NCI-H510A treated with DMSO at 0.1 percent for 48 hours (cell line): ENCODE results near the gene GPR160.

Experiments used
- DNase-seq: peaks from one replicate; lab custom pipeline; 2025; lab: John Stamatoyannopoulos, UW

The GPR160 gene

GRCh38 chr3:170027233-170028102 lies 10.3 kb upstream of the GPR160 start:
- DNase-seq = no peak

DNA sequence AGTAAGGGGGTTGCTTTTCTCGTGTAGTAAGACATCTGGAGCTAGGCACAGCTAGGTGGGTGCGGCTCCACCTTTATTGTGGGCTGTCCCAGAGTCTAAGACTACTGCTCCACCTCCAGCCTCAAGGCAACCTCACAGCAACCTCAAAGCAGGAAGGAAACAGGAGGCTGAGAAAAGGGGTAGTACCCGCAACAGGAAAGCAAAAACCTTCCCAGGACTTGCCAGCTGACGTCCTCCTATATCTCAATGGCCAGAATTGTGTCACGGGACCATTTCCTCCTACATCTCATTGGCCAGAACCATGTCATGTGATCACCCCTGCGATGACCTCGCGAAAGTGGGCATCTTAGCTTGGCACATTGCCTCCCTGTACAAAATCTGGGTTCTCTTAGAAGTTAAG lies 4.3 kb upstream of the GPR160 start:
- no peak for DNase-seq

DNA sequence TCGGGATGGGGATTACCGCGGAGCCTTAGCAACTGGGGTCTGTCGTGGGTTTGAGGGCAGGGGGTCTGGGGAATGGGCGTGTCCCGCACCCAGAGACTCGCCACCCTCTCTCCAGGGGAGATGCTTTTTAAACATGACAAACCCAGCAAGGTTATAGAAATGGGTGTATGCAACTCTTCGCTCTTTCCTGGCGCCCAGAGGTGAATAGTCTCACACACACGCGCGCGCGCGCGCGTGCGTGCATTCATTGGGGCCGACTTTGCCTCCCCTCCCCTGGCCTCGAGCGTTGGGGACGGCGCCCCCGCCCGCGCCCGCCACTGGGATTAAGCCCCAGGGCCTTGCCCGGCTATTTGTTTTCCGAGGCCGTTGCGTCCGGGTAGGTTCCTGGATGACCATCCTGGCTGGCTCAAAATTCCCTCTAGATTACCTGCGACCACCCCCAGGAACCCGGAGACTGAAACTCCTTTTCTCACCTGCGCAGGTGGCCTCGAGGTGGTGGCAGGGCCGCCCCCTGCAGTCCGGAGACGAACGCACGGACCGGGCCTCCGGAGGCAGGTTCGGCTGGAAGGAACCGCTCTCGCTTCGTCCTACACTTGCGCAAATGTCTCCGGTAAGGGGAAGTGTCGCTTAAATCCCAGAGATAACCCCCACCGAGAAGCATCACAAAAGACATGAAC lies 777 bp downstream of the GPR160 start:
- peak; percentile 53 for DNase-seq

- DNase-seq = peak; percentile 50
Observed at GRCh38 chr3:170040418-170040817, 2.6 kb downstream of the GPR160 start.

GRCh38 chr3:170043506-170043905 lies 5.7 kb downstream of the GPR160 start:
- no peak for DNase-seq

- DNase-seq = no peak
Observed at GRCh38 chr3:170044271-170044670, 6.5 kb downstream of the GPR160 start.

GRCh38 chr3:170044795-170045244 lies 7.0 kb downstream of the GPR160 start:
- DNase-seq = no peak

DNA sequence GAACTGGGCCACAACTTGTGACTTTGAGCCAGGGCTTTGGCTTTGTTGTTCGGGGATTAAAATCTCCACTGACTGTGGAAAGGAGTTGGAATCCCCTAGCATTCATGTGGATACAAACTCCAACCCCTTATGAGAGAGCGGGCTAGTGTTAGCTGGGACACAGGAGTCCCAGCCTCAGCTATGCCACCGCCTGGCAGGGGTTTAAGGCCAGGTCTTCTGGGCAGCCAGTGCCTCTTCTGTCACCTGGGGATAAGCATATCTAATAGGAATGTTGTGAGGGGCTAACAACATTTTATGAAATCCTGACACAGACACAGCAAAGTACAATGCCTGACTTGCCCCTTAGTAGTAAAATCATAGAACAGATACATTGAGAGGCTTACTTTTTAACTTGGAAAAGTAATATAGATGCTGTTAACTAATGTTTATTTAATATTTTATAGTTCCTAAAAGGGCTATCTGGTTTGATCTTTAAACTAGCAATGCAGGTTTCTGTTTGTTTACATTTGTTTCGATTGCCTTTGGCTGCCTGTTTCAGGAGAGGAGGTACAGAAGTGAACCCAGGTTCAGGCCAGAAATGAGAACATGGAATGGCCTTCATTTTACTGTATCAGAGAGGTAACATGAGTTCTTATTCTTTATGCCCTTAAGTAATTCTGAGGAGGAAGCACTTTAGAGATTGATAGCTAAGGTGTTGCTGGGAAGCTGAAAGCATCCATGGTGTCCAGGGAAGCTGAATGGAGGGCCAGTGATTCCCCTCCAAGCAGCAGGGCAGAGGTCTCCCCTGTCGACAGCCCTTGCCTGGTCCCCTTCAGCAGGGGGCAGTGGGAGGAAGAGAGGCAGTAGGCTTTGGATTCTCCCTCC lies 8.7 kb downstream of the GPR160 start:
- DNase-seq = peak; percentile 64

- no peak for DNase-seq
Observed at GRCh38 chr3:170047133-170047404, 9.3 kb downstream of the GPR160 start.

- DNase-seq = peak; percentile 68
Observed at GRCh38 chr3:170049146-170050000, 11.6 kb downstream of the GPR160 start.

DNA sequence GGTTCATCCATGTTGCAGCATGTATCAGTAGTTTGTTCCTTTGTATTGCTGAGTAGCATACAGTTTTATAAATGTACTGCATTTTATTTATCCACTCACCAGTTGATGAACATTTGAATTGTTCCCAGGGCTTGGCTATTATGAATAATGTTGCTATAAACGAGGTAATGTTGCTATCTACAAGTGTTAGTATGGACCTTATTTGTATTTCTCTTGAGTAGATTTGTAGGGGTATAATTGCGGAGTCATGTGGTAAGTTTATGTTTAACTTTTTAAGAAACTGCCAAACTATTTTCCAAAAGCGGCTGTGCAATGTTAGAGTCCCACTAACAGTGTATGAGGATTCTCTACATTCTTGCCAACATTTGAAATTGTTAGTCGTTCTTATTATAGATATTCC lies 13.0 kb downstream of the GPR160 start:
- DNase-seq = no peak

DNA sequence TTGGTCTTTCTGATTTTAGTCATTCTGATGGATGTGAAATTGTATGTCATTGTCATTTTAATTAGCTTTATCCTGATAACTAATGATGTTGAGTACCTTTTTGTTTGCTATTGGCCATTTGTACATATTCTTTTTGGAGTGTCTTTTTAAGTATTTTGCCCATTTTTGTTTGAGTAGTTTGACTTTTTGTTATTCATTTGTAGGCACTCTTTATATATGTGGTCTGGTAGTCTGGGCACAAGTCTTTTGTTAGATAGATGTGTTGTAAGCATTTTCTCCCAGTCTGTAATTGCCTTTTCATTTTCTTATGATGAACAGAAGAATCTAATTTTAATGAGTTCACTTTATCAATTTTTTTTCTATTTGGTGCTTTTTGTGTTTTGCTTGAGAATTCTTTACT lies 14.6 kb downstream of the GPR160 start:
- DNase-seq = no peak

GRCh38 chr3:170054204-170054603 lies 16.4 kb downstream of the GPR160 start:
- no peak for DNase-seq

DNA sequence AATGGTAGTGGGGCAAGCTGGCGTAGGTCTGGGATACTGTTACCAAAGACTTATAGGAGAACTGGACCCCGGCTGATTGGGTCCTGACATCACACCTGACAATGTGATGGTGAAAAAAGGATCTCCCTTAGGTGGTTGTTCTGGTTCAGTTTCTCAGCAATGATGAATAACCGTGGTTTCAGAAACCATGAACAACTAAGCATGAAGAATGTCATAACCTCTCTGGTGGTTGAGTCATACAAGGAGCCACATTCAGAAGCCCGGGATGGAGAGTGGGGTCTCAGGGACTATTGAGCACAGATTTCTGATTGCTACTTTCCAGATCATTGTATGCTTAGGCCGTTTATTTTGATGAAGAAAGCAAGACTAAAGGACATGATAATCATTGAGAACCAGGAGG lies 17.4 kb downstream of the GPR160 start:
- no peak for DNase-seq

GRCh38 chr3:170056710-170057454 lies 19.1 kb downstream of the GPR160 start:
- DNase-seq = no peak

DNA sequence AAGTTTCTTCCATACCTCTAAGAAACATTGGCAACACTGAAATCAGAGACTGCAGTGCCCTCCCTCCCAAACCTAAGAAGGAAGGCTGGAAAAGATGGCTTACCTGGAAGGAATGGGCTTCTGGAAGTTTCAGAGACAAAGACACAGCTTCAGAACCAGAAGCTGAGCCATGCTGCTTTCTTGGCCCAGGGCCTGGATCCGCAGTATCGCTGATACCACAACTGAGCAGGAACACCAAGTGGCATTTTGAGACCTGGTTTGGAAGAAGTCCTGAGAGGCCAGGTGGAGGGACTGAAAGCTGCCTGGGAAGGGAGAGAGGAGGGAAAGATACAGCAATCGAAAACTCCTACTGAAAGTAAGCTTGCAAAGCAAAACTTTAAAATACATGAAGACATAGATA lies 19.8 kb downstream of the GPR160 start:
- DNase-seq = no peak

DNA sequence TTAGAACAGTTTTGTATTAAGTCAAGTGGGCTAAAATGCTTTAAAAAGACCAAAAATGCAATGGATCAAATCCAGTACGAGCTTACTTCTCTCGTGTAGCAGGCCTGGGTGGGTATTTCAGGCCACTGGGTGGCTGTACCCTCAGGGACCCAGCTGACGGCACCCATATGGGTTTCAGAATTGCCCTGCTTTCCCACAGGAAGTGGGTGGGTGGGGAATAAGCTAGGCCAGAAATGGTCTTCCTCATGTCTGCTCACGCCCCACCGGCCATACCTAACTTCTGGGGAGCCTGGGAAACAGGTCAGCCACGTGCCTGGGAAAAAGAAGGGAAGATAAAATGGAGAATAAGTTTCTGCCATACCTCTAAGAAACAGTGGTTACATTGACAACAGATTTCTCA lies 20.3 kb downstream of the GPR160 start:
- no peak for DNase-seq

DNA sequence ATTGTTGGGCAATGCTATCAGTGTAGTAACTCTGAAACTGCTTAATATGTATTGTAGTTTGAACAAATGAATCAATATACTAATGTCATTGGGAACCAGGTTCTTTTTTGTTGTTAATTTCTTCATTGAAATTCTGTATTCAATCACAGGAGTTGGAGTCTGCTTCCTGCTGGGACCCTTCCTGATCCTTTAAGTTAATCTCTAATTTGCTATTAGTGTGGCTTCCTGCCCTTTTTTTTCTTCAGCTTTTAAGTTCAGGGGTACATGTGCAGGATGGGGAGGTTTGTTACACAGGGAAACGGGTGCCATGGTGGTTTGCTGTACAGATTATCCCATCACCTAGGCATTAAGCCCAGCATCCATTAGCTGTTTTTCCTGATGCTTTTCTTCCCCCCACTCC lies 21.7 kb downstream of the GPR160 start:
- no peak for DNase-seq

DNA sequence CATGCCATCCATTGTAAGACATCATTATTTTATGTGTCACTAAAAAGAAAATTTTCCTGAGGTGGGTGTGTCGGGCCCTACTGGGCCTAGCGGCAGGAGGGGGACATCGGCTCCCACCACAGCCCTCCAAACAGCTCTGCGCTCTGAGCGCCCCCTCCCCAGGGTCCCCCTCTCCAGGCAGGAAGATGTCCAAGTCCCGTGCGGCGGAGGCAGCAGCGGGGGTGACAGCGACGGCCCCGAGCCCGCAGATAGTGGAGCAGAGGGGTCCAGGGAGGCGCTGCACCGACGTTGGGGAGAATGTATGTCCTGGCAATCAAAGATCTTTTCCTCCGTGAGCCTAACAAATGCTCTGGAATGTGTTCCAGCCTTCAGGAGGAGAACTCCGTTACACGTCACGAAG lies 24.3 kb downstream of the GPR160 start:
- DNase-seq = no peak

- DNase-seq = no peak
Observed at GRCh38 chr3:170062769-170063168, 25.0 kb downstream of the GPR160 start.

DNA sequence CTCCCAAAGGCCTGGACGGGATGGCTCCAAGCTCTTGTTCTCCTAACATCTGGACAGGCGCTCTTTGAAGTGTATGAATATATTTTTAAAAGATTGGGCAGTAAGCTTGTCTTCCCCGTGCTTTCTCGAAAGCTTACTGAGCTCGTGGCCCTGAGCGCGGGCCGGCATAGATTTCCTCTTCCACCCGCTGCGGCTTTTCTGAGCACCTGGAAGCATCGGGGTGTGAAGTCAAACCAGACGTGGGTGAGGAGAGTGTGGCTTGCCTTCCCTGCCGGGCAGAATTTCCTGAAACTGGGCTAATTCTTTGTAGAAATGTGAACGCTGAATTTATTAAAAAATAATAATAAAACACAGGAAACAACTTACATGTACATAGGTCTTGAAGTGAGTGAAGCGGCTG lies 25.9 kb downstream of the GPR160 start:
- no peak for DNase-seq
